AG04450 (cell line): Measurements from ENCODE around the gene CPSF7. TPM values are rescaled to one million over a fixed set of nuclear protein-coding genes. Genes with fewer than 3 reads are reported as not detected.

Source experiments
- CTCF ChIA-PET: fragments of 300-600, 350-600 bp; formaldehyde crosslinking; extraction: SDS; loops from one replicate; lab custom pipeline; 2022; ENCODE audit warnings: antibody characterized with exemption, inconsistent platforms; lab: Charles Lee
- POLR2A ChIA-PET: fragments of 350-600 bp; formaldehyde crosslinking; extraction: SDS; loops from one replicate; lab custom pipeline; 2021; ENCODE audit warnings: antibody characterized with exemption, inconsistent platforms; lab: Yijun Ruan, JAX
- DNase-seq: peaks from one replicate; pipeline ENCODE4 v3.0.0-alpha.2; 2011; ENCODE audit warnings: low read depth, low spot score
- H3K27ac ChIP-seq: one replicate; pipeline ENCODE4 v1.5.1; 2012; ENCODE audit warnings: low read depth, low read length, control low read depth
- H3K27me3 ChIP-seq: one replicate; pipeline ENCODE4 v1.6.0; 2012; ENCODE audit warnings: low read length; ENCODE audit not compliant: control insufficient read depth, insufficient read depth
- H3K4me3 ChIP-seq: 2 replicates; pipeline ENCODE4 v1.5.1; 2011; ENCODE audit warnings: mild to moderate bottlenecking, low read depth, low read length, control low read depth
- H3K9me3 ChIP-seq: 2 replicates; pipeline ENCODE4 v1.5.1; 2012; ENCODE audit warnings: low read length; ENCODE audit not compliant: control insufficient read depth, insufficient read depth
- CTCF ChIP-seq: IDR thresholded peaks from 2 replicates; pipeline ENCODE4 v1.5.1; 2011; ENCODE audit warnings: low read depth, low read length, control low read depth, inconsistent platforms
- polyA plus RNA-seq: library from polyadenylated mRNA; depleted of rRNA; stranded (reverse); fragments of >200 nt; gene quantifications from 2 replicates; pipeline ENCODE4 v1.2.3, GENCODE V29; 2011

Gene CPSF7
- polyA plus RNA-seq, 1 experiment, result 37.3 TPM

- H3K4me3 ChIP-seq, result no peak overlapping the region
- H3K9me3 ChIP-seq, result no peaks in the 10 kb centered on the region
- DNase-seq, result no peak
- no peak for TF ChIP-seq CTCF
- H3K27ac ChIP-seq, result no peak overlapping the region
- no peaks in the 10 kb centered on the region for H3K27me3 ChIP-seq
- CTCF ChIA-PET, result no interaction called here
- POLR2A ChIA-PET, result no interaction called here
These were observed 23.9 kb upstream of the CPSF7 start for GRCh38 chr11:61453695-61454094.

- no peak overlapping the region for H3K4me3 ChIP-seq
- H3K27ac ChIP-seq, result no peak overlapping the region
- no peak for TF ChIP-seq CTCF
- CTCF ChIA-PET, result interaction anchor here (1.3 to 2.1 kb wide), 2 partner anchors 18 to 79 kb away, joined by 4 to 5 read pairs; no protein-coding TSS in a partner anchor
- DNase-seq, result no peak
- POLR2A ChIA-PET, result no interaction called here
- H3K9me3 ChIP-seq, result no peaks in the 10 kb centered on the region
- H3K27me3 ChIP-seq, result no peaks in the 10 kb centered on the region
These were observed 23.1 kb upstream of the CPSF7 start for GRCh38 chr11:61452825-61453224.

GRCh38 chr11:61448552-61448927 lies 18.8 kb upstream of the CPSF7 start:
- TF ChIP-seq CTCF, result no peak
- no peaks in the 10 kb centered on the region for H3K9me3 ChIP-seq
- H3K27me3 ChIP-seq, result no peaks in the 10 kb centered on the region
- no peak overlapping the region for H3K27ac ChIP-seq
- no peak overlapping the region for H3K4me3 ChIP-seq
- POLR2A ChIA-PET, result no interaction called here
- CTCF ChIA-PET, result interaction anchor here (1.6 to 8.2 kb wide), 4 partner anchors 13 to 189 kb away, joined by 4 to 128 read pairs (median 101); no protein-coding TSS in a partner anchor
- DNase-seq, result no peak

GRCh38 chr11:61447601-61448551 lies 18.1 kb upstream of the CPSF7 start:
- Histone ChIP-seq H3K27ac (no peak overlapping the region), H3K27me3 (no peaks in the 10 kb centered on the region), H3K4me3 (no peak overlapping the region), H3K9me3 (no peaks in the 10 kb centered on the region; the same call in 1 of the 2 replicates)
- POLR2A ChIA-PET, result no interaction called here
- no peak for TF ChIP-seq CTCF
- CTCF ChIA-PET, result interaction anchor here (0.6 to 8.2 kb wide), 14 partner anchors 11 to 451 kb away, joined by 3 to 128 read pairs (median 12); partner anchors contain the start of genes CPSF7, CYB561A3 and SDHAF2
- no peak for DNase-seq
